Mesothelial cell of epicardium (in vitro differentiated cells): ENCODE measurements around the gene CCDC175. TPM values are rescaled to one million over a fixed set of nuclear protein-coding genes. Genes with fewer than 3 reads are reported as not detected.

Source experiments
- DNase-seq, 2 experiments: peaks; one replicate each; pipeline ENCODE4 v3.0.0; 2021; ENCODE audit warnings: low spot score in 2 of 2; ENCODE audit not compliant: unreplicated experiment in 2 of 2
- H3K27ac Mint-ChIP-seq: 2 replicates; pipeline ENCODE4 v1.8.0; 2021; ENCODE audit warnings: mixed read lengths
- H3K27me3 Mint-ChIP-seq: 2 replicates; pipeline ENCODE4 v1.8.0; 2021; ENCODE audit warnings: low read depth, mixed read lengths
- H3K36me3 Mint-ChIP-seq: 2 replicates; pipeline ENCODE4 v1.8.0; 2021; ENCODE audit warnings: mixed read lengths
- H3K4me1 Mint-ChIP-seq: 2 replicates; pipeline ENCODE4 v1.8.0; 2021; ENCODE audit warnings: mixed read lengths
- H3K4me3 Mint-ChIP-seq: 2 replicates; pipeline ENCODE4 v1.8.0; 2021; ENCODE audit warnings: mild to moderate bottlenecking, moderate library complexity, mixed read lengths
- H3K9me3 Mint-ChIP-seq: 2 replicates; pipeline ENCODE4 v1.8.0; 2021; ENCODE audit warnings: mixed read lengths
- CTCF ChIP-seq: fragments of 200-600 bp; sonication (generic); IDR thresholded peaks from one replicate; pipeline ENCODE4 v1.5.0; 2021; ENCODE audit warnings: antibody characterized with exemption; ENCODE audit not compliant: unreplicated experiment
- total RNA-seq: library from RNA; stranded (reverse); gene quantifications from 3 replicates; pipeline ENCODE4 v1.2.1, GENCODE V29; 2021

Gene CCDC175
- total RNA-seq, 1 donor from 2014 or later = 0.16 TPM

GRCh38 chr14:59540852-59541251, 35.8 kb downstream of the CCDC175 start:
- Mint-ChIP-seq H3K4me1 (peaks cover 6% of the 10 kb centered on the region), H3K9me3 (no peaks in the 10 kb centered on the region), H3K27me3 (no peaks in the 10 kb centered on the region), H3K4me3 (no peak overlapping the region), H3K36me3 (no peaks in the 10 kb centered on the region), H3K27ac (no peak overlapping the region)
- DNase-seq = no peak
- no peak for TF ChIP-seq CTCF

- no peaks in the 10 kb centered on the region for H3K36me3 Mint-ChIP-seq
- H3K27me3 Mint-ChIP-seq = no peaks in the 10 kb centered on the region
- H3K9me3 Mint-ChIP-seq = no peaks in the 10 kb centered on the region
- no peak overlapping the region for H3K4me3 Mint-ChIP-seq
- no peak for DNase-seq
- TF ChIP-seq CTCF = no peak
- no peak overlapping the region for H3K27ac Mint-ChIP-seq
- peaks cover 6% of the 10 kb centered on the region for H3K4me1 Mint-ChIP-seq
These were observed 37.7 kb downstream of the CCDC175 start for GRCh38 chr14:59538936-59539335.

- H3K4me1 Mint-ChIP-seq = peaks cover 6% of the 10 kb centered on the region
- H3K36me3 Mint-ChIP-seq = no peaks in the 10 kb centered on the region
- no peak for TF ChIP-seq CTCF
- no peak for DNase-seq
- H3K9me3 Mint-ChIP-seq = no peaks in the 10 kb centered on the region
- no peak overlapping the region for H3K27ac Mint-ChIP-seq
- no peak overlapping the region for H3K4me3 Mint-ChIP-seq
- no peaks in the 10 kb centered on the region for H3K27me3 Mint-ChIP-seq
These were observed 39.1 kb downstream of the CCDC175 start for GRCh38 chr14:59537476-59537875.

GRCh38 chr14:59534361-59534987, 42.1 kb downstream of the CCDC175 start:
- DNase-seq = no peak
- no peak for TF ChIP-seq CTCF
- Mint-ChIP-seq H3K36me3 (no peaks in the 10 kb centered on the region), H3K27me3 (no peaks in the 10 kb centered on the region), H3K4me1 (peaks cover 6% of the 10 kb centered on the region), H3K9me3 (no peaks in the 10 kb centered on the region), H3K27ac (no peak overlapping the region), H3K4me3 (no peak overlapping the region)

GRCh38 chr14:59532419-59532818, 44.2 kb downstream of the CCDC175 start:
- Mint-ChIP-seq H3K4me1 (no peaks in the 10 kb centered on the region), H3K4me3 (no peak overlapping the region), H3K9me3 (peaks cover 15% of the 10 kb centered on the region), H3K36me3 (no peaks in the 10 kb centered on the region), H3K27me3 (peaks cover 4% of the 10 kb centered on the region), H3K27ac (no peak overlapping the region)
- no peak for DNase-seq
- TF ChIP-seq CTCF = no peak

GRCh38 chr14:59530349-59530748, 46.3 kb downstream of the CCDC175 start:
- no peaks in the 10 kb centered on the region for H3K4me1 Mint-ChIP-seq
- H3K36me3 Mint-ChIP-seq = no peaks in the 10 kb centered on the region
- no peak for DNase-seq
- H3K27me3 Mint-ChIP-seq = peaks cover 4% of the 10 kb centered on the region
- H3K9me3 Mint-ChIP-seq = peaks cover 15% of the 10 kb centered on the region
- TF ChIP-seq CTCF = no peak
- H3K27ac Mint-ChIP-seq = no peak overlapping the region
- H3K4me3 Mint-ChIP-seq = no peak overlapping the region
